Measurements from ENCODE around the gene CHD5.

CHD5 gene

DNA sequence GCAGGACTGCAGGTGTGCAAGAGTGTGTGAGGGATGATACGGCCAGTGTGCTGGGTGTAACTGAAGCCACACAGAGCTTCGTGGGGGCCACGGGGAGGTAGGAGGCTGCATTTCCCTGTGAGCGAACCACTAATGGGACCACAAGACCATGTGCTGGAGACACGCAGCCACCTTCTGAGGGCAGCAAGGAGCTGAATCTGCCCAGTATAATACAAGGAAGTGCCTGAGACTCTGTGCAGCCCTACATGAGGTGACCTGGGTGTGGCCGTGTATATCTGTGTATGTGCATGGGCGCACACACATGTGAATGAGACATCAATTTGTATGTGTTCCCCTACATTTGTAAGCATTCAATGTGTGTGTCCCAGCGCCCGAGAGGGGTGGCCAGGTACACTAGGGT is 50.8 kb downstream of the CHD5 start:
- Mint-ChIP-seq H3K9me3 (peaks cover 5% of the 10 kb centered on the region), H3K27ac (no peak overlapping the region), H3K4me3 (no peak overlapping the region), H3K36me3 (ENCODE audit: low read depth) (no peaks in the 10 kb centered on the region), H3K4me1 (ENCODE audit: low read depth) (peaks cover 3% of the 10 kb centered on the region), H3K27me3 (peaks cover 9% of the 10 kb centered on the region)
- no peak for DNase-seq

DNA sequence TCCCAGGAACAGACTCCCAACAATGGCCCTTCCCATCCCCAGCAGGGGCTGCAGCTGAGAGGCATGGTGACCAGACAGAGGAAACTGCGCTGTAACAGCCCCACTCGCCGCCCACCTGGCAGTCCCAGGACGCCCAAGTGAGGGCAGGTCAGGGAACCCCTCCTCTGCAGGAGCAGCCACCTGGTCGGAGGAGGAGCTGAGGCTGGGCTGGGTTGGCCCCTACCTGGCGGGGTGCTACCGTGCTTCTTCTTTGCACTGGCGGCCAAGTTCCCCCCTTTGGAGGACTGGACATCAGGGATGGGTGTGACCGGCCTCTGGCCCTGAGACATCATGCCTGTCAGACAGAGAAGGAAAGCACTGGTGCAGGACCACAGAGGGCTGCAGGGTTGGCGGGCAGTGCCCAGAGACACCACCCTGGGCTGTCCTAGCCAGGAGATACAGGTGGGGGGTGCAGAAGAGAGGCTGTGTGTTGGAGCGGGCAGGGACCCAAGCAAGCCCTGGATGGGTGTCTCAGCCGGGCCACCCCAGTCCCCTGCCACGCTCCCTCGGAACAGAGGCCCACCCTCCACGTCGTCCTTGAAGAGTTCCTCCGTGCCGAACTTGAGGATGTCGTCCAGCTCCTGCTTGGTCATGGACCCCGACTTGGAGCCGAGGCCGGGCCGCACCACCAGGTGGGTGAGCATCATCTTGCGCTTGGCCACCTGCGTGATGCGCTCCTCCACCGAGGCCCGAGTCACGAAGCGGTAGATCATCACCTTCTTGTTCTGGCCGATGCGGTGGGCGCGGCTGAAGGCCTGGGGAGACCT is 51.6 kb downstream of the CHD5 start:
- Mint-ChIP-seq H3K27ac (no peak overlapping the region), H3K9me3 (peaks cover 5% of the 10 kb centered on the region), H3K4me3 (no peak overlapping the region), H3K4me1 (ENCODE audit: low read depth) (peaks cover 3% of the 10 kb centered on the region), H3K27me3 (peaks cover 9% of the 10 kb centered on the region), H3K36me3 (ENCODE audit: low read depth) (no peaks in the 10 kb centered on the region)
- no peak for DNase-seq

DNA sequence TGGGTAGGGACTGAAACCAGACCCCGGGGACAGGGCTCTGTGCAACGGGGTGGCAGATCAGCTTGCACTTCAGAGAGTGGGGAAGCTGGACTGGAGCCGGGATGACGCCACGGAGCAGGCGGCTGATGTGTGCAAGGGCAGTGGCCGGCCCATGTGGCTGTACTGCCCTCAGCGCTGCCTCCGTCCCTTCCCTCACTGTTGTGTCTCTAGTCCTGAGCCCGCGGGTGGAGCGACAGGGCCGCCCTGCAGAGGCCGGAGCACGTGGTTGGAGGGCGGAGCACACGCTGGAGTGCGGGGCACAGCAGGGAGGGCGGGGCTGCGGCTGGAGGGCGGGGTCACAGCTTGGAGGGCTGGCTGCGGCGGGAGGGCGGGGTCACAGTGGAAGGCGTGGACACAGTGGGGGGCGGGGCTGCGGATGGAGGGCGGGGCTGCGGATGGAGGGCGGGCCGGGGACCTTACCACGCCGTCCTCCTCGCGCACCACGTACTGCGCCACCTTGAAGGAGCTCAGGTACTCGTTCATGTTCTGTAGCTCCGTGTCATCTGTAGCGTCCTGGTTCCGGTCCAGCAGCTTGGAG is 52.4 kb downstream of the CHD5 start:
- H3K9me3 Mint-ChIP-seq, result peaks cover 4% of the 10 kb centered on the region
- peaks cover 3% of the 10 kb centered on the region for H3K4me1 Mint-ChIP-seq (ENCODE audit: low read depth)
- peak; percentile 80 for DNase-seq
- no peak overlapping the region for H3K27ac Mint-ChIP-seq
- peaks cover 9% of the 10 kb centered on the region for H3K27me3 Mint-ChIP-seq
- no peaks in the 10 kb centered on the region for H3K36me3 Mint-ChIP-seq (ENCODE audit: low read depth)
- no peak overlapping the region for H3K4me3 Mint-ChIP-seq

DNA sequence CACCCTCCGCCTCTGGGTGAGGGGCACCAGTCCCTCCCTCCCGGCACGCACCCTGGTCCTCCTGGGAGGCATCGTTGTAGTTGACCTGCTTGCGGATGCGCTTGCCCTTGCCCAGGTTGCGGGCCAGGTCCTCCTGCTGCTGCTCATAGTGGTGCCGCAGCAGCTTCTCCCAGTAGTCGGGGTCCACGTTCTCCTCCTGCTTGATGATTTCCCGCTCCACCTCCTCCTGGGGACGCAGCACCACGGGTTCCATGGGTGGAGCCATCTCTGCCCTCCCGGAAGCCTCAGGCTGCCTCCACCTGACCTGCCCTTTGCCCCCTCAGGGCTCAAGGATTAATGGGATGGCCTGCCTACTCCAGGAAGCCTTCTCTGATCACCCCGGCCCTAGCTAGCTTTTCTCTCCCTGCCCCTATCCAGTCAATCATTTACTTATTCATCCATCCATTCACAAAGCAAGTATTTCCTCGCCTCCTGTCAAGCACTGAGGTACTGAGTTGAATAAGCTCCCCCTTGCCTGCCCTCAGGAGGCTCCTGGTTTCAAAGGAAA is 53.5 kb downstream of the CHD5 start:
- Mint-ChIP-seq H3K4me3 (no peak overlapping the region), H3K27me3 (peaks cover 9% of the 10 kb centered on the region), H3K36me3 (ENCODE audit: low read depth) (no peaks in the 10 kb centered on the region), H3K4me1 (ENCODE audit: low read depth) (peaks cover 3% of the 10 kb centered on the region), H3K9me3 (no peaks in the 10 kb centered on the region), H3K27ac (no peak overlapping the region)
- no peak for DNase-seq

DNA sequence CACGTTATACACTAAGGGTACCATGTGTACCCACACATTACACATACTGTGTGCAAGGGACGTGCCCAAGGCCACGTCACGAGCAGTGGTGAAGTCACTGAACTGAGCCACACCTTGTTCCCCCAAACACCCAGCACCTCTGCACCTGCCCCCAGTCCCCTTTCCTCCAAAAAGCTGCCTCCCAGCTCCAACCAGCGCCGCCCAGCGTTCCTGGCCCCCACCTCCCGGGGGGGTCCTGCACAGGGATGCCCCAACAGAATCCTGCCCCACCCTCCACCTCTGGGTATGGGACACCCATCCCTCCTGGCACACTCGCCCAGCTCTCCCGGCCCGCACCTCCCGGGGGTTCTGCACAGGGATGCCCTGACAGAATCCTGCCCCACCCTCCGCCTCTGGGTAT is 54.1 kb downstream of the CHD5 start:
- H3K36me3 Mint-ChIP-seq (ENCODE audit: low read depth), result no peaks in the 10 kb centered on the region
- no peak overlapping the region for H3K4me3 Mint-ChIP-seq
- no peak overlapping the region for H3K27ac Mint-ChIP-seq
- H3K27me3 Mint-ChIP-seq, result peaks cover 9% of the 10 kb centered on the region
- no peaks in the 10 kb centered on the region for H3K9me3 Mint-ChIP-seq
- DNase-seq, result no peak
- H3K4me1 Mint-ChIP-seq (ENCODE audit: low read depth), result peaks cover 3% of the 10 kb centered on the region

DNA sequence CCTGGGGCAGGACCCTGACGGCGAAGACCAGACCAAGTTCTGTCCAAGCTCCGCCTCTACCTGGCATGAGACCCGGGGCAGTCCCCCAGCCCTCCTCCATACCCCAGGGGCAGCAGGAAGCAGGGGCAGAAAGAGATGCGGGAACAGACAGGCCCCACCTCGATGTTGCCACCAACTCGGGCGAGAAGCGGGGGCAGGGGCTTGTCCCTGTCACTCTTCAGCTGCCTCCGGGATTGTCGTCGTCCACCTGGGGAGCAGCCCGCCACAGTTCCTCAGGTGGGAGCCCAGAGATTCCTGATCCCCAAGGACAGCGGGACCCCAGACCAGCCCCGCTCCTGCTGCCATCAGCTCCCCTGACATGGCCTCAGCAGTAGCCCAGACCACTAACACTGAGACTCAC is 54.8 kb downstream of the CHD5 start:
- Mint-ChIP-seq H3K36me3 (ENCODE audit: low read depth) (no peaks in the 10 kb centered on the region), H3K27me3 (peaks cover 9% of the 10 kb centered on the region), H3K9me3 (no peaks in the 10 kb centered on the region), H3K4me1 (ENCODE audit: low read depth) (peaks cover 3% of the 10 kb centered on the region), H3K27ac (no peak overlapping the region), H3K4me3 (no peak overlapping the region)
- no peak for DNase-seq

DNA sequence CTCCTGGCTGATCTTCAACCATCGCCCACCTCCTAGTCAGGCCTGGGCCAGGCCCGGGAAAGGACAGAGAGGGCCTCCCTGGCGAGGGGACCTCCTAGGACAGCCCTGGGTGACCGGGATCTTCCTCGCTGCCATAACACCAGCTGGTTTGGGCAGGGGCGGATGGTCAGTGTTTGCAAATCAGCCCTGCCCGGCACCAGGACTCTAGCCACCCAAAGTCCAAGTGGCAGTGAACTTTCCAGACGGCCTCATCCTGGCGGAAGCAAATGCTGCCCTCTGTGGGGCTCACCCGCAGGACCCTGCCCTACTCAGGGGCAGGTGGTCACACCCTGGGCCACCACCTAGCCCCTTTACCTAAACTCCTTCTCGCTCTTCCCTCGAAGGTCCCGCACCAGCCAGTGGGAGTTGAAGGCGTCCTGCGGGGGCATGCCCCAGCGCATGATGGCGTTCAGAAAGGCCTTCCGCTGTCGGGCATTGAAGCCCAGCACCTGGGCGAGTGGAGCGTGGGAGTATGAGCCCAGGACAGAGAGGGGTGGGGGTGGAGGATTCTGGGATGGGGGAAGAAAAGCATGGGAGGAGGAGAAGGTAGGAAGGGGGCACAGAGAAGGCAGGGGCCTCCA is 55.3 kb downstream of the CHD5 start:
- Mint-ChIP-seq H3K9me3 (no peaks in the 10 kb centered on the region), H3K36me3 (ENCODE audit: low read depth) (no peaks in the 10 kb centered on the region), H3K4me3 (no peak overlapping the region), H3K27ac (no peak overlapping the region), H3K27me3 (peaks cover 9% of the 10 kb centered on the region), H3K4me1 (ENCODE audit: low read depth) (peaks cover 3% of the 10 kb centered on the region)
- no peak for DNase-seq

DNA sequence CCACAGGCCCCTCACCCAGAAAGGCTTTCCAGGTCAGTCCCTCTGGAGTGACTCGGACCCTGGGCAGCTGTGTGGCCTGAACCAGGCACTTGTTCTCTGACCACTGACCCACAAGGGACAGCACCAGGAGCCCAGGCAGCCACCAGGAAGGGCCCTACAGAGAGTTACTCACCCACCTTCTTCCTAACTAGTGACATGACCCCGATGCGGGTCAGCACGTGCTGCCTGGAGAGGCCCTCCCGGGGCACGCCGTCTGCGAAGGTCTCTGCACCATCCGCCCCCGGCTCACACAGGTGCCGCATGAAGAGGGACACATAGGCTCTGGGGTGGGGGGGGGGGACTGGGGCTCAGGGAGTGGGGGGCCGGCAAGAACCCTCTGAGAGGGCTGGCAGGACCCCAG is 55.8 kb downstream of the CHD5 start:
- H3K27ac Mint-ChIP-seq, result no peak overlapping the region
- H3K4me3 Mint-ChIP-seq, result no peak overlapping the region
- H3K27me3 Mint-ChIP-seq, result peaks cover 9% of the 10 kb centered on the region
- H3K9me3 Mint-ChIP-seq, result no peaks in the 10 kb centered on the region
- peaks cover 3% of the 10 kb centered on the region for H3K4me1 Mint-ChIP-seq (ENCODE audit: low read depth)
- no peak for DNase-seq
- H3K36me3 Mint-ChIP-seq (ENCODE audit: low read depth), result no peaks in the 10 kb centered on the region

DNA sequence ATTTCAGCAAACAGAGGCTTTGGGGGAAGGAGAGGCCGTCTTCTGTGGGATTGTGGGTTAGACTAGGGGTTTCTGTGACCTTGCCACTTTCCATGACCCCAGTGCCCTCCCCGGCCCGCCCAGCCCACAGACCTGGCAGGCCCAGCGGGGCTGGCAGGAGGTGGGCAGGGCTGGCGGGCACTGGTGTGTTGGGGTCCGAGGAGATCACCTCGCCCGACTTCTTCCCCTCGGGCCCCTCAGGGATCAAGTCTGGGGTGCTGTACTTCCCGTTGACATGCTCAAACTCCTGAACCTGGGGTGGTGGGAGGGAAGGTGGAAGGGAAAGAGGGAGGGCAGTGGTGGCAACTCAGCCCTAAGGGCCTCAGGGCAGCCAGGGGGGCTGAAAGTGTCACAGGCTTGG is 56.3 kb downstream of the CHD5 start:
- no peaks in the 10 kb centered on the region for H3K9me3 Mint-ChIP-seq
- H3K4me3 Mint-ChIP-seq, result no peak overlapping the region
- peaks cover 9% of the 10 kb centered on the region for H3K27me3 Mint-ChIP-seq
- no peak for DNase-seq
- H3K4me1 Mint-ChIP-seq (ENCODE audit: low read depth), result peaks cover 3% of the 10 kb centered on the region
- H3K27ac Mint-ChIP-seq, result no peak overlapping the region
- no peaks in the 10 kb centered on the region for H3K36me3 Mint-ChIP-seq (ENCODE audit: low read depth)

DNA sequence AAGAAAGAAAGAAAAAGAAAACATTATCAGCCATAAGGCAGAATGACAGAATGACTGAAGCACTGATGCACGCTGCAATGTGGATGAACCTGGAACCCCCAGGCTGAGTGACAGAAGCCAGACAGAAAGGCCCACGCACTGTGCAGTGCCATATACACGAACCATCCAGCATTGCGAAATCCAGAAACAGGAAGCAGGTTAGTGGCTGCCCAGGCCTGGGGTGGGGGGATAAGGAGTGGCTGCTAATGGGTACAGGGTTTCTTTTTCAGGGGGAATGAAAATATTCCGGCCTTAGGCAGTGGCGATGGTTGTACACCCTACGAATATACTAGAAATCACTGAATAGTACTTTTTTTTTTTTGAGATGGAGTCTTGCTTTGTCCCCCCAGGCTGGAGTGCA is 57.0 kb downstream of the CHD5 start:
- Mint-ChIP-seq H3K27ac (no peak overlapping the region), H3K36me3 (ENCODE audit: low read depth) (no peaks in the 10 kb centered on the region), H3K27me3 (peaks cover 9% of the 10 kb centered on the region), H3K9me3 (no peaks in the 10 kb centered on the region), H3K4me3 (no peak overlapping the region), H3K4me1 (ENCODE audit: low read depth) (peaks cover 3% of the 10 kb centered on the region)
- DNase-seq, result no peak

DNA sequence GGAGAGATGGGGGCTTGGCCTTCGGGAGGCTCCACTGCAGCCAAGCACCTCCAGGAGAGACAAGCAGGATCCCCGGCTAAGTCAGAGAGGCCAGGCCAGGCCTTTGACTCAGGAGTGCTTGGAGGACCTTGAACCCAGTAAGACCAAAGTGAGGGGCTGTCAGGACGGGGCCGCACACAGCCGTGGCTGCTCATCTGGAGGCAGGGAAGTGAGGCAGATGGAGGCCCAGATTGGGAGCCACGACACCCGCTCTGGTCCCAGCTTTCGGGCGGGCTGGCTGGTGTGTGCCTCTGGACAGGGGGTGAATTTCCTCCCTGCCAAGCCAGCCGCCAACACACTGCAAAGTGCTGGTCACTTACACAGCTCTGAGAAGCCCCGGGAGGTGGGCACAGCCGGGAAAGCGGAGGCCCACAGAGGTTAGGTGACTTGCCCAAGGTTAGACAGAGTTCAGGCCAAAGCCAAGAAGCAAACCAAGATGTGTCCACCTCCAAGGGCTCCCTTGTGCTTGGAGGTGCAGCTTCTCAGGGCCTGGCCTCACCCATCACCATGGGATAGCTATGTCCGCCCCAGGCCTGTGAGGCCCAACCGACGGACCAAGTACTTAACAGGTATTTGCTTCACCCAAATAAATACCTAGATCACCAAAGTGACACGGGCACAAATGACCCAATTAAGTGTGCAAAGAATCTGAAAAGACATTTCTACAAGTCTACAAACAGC is 58.3 kb downstream of the CHD5 start:
- DNase-seq, result no peak
- no peak overlapping the region for H3K4me3 Mint-ChIP-seq
- no peak overlapping the region for H3K27ac Mint-ChIP-seq
- peaks cover 4% of the 10 kb centered on the region for H3K9me3 Mint-ChIP-seq
- no peaks in the 10 kb centered on the region for H3K4me1 Mint-ChIP-seq (ENCODE audit: low read depth)
- peaks cover 8% of the 10 kb centered on the region for H3K27me3 Mint-ChIP-seq
- H3K36me3 Mint-ChIP-seq (ENCODE audit: low read depth), result no peaks in the 10 kb centered on the region

DNA sequence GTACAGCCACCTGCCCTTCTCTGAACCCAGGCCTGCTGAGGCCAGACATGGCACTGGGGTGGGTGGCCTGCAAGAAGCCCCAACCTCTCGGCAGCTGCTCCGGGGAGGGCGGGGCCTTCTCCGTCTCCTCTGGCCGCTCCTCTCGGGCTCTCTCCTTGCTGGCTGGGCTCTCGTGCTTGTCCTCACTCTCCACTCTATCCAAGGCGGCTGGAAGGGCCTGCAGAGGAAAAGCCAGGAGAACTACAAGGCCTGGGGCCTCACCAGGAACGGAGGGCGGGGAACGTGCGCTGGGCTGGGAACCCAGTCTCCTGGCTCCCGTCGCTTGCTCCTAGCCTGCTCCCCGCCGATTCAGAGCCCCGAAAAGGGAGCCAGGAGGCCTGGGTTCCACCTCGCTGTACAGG is 59.1 kb downstream of the CHD5 start:
- peaks cover 7% of the 10 kb centered on the region for H3K9me3 Mint-ChIP-seq
- no peak overlapping the region for H3K27ac Mint-ChIP-seq
- no peak for DNase-seq
- peaks cover 2% of the 10 kb centered on the region for H3K4me1 Mint-ChIP-seq (ENCODE audit: low read depth)
- H3K27me3 Mint-ChIP-seq, result peaks cover 4% of the 10 kb centered on the region
- no peak overlapping the region for H3K4me3 Mint-ChIP-seq
- no peaks in the 10 kb centered on the region for H3K36me3 Mint-ChIP-seq (ENCODE audit: low read depth)

DNA sequence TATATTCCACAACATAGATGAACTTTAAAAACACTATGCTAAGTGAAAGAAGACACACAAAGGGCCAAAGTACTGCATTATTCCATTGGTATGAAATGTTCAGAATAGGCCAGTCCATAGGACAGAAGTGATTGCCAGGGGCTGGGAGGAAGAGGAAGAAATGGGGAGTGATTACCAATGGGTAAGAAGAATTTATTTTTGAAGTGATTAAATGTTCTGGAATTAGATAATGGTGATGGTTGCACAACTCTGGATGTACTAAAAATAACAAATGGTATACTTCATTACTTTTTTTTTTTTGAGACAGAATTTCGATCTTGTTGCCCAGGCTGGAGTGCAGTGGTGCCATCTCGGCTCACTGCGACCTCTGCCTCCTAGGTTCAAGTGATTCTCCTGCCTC is 61.7 kb downstream of the CHD5 start:
- no peaks in the 10 kb centered on the region for H3K27me3 Mint-ChIP-seq

DNA sequence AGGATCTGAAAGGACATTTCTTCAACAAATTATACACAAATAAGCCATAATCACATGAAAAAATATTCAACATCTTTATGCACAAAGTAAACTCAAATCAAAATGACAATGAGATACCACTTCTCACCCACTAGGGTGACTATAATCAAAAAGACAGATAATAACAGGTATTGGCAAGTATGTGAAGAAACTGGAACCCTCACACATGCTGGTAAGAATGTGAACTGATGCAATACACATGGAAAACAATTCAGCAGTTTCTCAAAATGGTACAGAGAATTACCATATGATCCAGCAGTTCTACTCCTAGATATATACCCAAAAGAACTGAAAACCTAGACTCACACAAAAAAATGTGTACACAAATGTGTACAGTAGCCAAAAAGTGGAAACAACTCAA is 62.5 kb downstream of the CHD5 start:
- H3K27ac Mint-ChIP-seq, result no peak overlapping the region

More for the DNA sequence above, 61.7 kb downstream of the CHD5 start:
- DNase-seq, result no peak
- H3K27ac Mint-ChIP-seq, result no peak overlapping the region
- no peaks in the 10 kb centered on the region for H3K36me3 Mint-ChIP-seq (ENCODE audit: low read depth)
- H3K4me1 Mint-ChIP-seq (ENCODE audit: low read depth), result peaks cover 2% of the 10 kb centered on the region
- H3K4me3 Mint-ChIP-seq, result no peak overlapping the region
- H3K9me3 Mint-ChIP-seq, result peaks cover 7% of the 10 kb centered on the region

More for the DNA sequence above, 62.5 kb downstream of the CHD5 start:
- peaks cover 7% of the 10 kb centered on the region for H3K9me3 Mint-ChIP-seq
- H3K4me1 Mint-ChIP-seq (ENCODE audit: low read depth), result peaks cover 2% of the 10 kb centered on the region
- no peaks in the 10 kb centered on the region for H3K27me3 Mint-ChIP-seq
- H3K4me3 Mint-ChIP-seq, result no peak overlapping the region
- H3K36me3 Mint-ChIP-seq (ENCODE audit: low read depth), result no peaks in the 10 kb centered on the region
- DNase-seq, result no peak
